CD4-positive, alpha-beta T cell treated with Interleukin-17A for 4 hours (primary cell): ENCODE data around the gene STX16.

Source experiments
- DNase-seq: peaks from one replicate; pipeline ENCODE4 v3.0.0-alpha.2; 2020; ENCODE audit warnings: mixed read lengths

Gene STX16

GRCh38 chr20:58619077-58619863 is 31.8 kb upstream of the STX16 start:
- DNase-seq, result no peak

- DNase-seq, result no peak
These were observed 31.1 kb upstream of the STX16 start for GRCh38 chr20:58619864-58620431.

- DNase-seq, result no peak
These were observed 29.1 kb upstream of the STX16 start for GRCh38 chr20:58621906-58622548.

GRCh38 chr20:58622671-58623578 is 28.2 kb upstream of the STX16 start:
- DNase-seq, result no peak

DNA sequence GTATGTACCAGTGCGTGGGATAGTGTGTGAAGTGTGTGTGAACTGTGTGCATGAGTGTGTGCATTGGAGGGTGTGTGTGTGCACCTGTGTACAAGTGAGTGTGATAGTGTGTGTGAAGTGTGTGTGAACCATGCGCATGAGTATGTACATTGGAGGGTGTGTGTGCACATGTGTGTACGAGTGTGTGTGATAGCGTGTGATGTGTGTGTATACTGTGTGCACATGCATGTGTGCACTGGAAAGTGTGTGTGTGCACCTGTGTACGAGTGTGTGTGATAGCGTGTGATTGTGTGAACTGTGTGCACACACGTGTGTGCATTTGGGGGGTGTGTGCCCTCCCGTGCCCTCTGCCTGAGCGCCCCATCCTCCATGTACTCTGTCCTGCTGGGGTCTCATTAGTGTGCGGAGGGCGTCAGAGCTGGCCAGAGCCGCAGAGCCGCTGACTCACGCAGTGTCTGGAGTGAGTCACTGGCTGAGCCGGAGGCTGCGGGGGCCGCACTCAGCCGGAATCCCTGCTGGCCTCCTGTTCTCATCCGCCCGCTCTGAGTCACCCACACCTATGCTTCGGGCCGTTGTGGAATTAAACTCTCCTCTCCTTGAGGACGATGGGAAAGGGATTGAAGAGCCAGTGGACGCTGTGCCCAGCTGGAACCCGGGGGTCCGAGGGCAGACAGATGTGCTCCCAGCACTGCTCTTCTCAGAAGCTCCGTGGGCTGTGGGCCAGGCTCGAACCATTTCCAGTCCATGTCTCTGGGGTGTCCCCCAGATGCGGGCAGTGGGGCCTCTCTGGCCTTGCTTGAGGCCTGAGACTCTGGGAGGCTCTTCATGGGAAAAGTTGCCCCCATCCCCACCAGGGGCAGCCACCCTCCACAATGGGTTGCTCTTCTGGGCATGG is 27.3 kb upstream of the STX16 start:
- DNase-seq, result no peak

DNA sequence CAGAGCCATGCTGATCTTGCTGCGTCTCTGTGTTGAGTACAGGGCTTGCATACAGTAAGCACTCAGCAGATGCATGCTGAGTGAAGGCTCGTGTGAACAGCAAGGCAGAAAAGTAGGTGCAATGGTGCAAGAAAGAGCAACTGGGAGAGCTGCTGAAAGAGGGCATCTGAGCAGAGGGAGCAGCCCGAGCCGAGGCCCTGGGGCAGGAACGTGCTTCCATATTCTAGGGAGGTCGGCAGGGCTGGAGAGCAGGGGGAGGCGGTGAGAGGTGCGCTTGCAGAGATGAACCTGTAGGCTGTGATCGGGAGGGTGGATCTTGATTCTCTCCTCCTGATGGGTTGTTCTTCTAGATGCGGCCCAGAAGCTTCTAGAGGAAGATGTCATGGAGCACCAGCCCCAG is 26.4 kb upstream of the STX16 start:
- no peak for DNase-seq

- no peak for DNase-seq
These were observed 25.5 kb upstream of the STX16 start for GRCh38 chr20:58625585-58625984.

DNA sequence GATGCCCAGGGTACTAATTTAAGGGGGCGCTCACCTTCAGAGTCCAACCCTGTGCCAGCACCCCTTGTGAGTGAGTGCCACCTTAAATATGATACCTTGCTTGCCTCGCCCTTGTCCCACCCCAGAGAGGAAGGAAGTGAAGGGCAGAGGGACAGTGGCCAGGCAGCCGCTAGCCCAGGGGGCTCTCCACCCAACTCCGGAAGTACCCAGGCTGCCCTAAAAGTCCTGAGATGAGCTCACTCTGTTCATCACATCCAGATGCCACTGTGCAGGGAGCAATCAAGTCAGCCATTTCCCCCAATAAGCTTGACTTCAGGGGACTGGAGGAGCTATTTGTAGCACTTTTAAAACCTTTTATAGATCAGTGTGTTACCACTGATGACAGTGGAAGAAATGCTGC is 25.0 kb upstream of the STX16 start:
- DNase-seq, result no peak

- peak; percentile 52 for DNase-seq
These were observed 23.6 kb upstream of the STX16 start for GRCh38 chr20:58627212-58628072.

DNA sequence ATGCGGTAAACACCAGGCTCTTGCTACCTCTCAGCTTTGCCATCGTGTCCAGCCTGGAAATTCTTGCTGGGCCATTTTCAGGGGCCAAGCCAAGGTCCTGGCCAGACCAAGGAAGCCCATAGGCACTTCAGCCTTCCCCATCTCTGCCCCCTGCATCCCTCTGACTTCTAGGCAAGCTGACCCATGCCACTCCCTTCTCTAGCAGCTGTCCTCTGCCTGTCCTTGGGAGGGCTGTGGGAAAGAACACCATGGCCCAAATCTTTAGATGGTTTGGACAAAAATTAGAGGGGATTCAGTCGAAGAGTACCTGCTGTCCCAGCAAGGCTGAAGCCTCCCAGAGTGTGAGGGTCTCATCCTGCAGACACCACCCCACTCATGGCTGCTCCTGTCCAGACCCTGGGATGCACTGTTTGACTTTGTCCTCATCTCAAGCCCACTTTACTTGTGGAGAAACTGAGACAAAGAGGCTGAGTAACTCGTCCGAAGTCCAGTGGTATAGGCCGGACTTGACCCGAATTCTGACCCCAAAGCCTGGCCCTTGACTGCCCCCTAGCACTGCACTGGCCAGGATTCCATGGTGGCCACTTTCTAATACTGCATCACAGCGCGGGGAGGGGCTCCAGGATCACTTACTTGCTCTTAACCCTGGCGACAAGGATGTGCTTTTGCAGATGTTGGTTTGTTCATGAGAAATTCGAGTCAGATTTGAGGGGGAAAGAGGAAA is 22.4 kb upstream of the STX16 start:
- no peak for DNase-seq

DNA sequence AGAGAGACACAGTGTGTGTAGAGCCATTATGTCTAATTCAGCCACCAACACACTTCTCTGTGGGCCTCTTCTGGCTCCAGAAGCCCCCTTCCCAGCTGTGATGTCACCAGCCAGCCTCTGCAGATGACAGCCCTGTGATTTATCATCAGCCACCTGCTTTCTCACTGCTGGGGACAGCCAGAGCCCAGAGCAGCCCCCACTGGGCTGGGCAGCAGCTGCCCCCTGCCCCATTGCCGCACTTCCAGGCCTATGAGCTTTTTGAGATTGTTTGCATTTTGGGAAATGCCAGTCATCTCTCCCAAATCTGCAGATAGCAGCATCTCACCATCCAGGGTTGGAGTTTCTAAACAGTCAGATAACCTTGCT is 21.9 kb upstream of the STX16 start:
- DNase-seq, result no peak

DNA sequence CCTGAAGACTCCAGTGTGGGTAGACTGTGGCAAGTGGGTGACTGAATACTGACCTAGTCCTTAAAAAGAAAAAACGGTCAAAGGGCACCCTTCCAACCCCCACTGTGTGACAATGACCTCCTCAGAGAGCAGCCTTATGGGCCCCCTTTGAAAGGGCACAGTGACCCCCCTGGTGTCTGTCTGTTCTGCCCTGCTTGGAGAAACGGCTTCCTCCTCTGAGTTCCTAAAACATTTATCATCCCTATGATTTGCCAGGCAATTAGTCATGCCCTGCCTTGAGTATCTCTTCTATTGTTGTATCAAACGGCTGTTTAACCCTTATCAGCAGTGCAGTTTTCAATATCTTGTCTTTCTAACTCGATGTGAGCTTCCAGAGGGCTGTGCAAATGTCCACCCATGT is 21.0 kb upstream of the STX16 start:
- no peak for DNase-seq

DNA sequence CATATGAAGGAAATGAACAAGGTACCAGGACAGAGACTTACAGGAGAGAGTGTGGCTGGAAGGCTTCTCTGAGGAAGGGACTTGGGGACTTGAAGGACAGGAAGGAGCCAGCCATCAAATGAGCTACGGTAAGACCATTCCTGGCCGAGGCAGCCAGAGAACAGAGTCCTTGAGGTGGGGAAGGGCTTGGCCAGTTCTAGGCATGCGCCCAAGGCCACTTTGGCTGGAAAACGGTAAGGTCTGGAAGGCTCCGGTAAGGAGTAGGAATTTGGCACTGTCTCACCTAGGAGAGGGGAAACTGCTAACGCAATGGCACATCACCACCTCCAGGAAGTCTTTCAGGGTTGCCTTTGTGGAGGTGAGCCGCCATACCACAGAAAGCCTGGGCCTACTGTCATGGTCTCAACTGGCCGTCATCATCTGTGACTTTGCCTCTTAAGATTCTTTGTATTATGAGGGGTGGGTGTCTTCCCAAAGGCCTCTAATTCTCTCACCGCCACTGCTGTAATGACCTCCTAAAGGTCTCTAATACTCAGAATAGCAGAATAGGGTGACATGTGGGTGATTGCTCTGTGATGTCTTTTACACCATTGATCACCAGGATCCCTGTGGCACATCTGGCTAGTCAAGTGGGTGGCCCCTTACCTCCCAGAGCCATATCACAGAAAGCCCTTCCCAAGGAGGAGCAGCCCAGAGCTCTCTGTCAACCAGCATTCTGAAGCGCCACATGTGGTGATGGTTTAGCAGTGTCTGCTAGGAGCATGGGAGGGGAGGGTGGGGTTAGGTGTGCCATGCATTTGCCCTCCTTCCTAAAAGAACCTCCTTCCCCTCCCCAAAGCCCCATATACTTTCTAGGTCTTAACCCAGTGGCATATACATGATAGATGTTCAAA is 17.7 kb upstream of the STX16 start:
- DNase-seq, result no peak

DNA sequence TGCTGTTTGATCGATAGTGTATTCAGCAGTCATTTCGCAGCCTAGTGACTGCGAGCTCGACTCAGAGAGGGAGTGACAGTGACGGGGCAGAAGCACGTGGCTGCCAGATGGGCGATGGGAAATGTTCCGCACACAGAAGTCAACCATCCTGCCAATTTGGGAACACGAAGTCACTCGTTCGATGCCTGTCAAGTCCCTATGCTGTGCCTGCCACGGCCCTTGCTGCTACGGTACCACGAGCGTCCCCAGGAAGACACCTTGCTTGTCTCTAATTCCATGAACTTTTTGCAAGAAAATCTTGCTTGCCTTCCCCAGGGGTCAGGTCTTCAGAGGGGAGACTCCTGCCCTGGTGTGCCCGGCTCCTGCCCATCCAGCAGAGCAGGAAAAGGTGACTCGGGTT is 17.0 kb upstream of the STX16 start:
- no peak for DNase-seq

GRCh38 chr20:58634521-58635278 is 16.4 kb upstream of the STX16 start:
- peak; percentile 53 for DNase-seq

- DNase-seq, result no peak
These were observed 15.8 kb upstream of the STX16 start for GRCh38 chr20:58635279-58635665.

GRCh38 chr20:58636396-58636982 is 14.6 kb upstream of the STX16 start:
- DNase-seq, result no peak

DNA sequence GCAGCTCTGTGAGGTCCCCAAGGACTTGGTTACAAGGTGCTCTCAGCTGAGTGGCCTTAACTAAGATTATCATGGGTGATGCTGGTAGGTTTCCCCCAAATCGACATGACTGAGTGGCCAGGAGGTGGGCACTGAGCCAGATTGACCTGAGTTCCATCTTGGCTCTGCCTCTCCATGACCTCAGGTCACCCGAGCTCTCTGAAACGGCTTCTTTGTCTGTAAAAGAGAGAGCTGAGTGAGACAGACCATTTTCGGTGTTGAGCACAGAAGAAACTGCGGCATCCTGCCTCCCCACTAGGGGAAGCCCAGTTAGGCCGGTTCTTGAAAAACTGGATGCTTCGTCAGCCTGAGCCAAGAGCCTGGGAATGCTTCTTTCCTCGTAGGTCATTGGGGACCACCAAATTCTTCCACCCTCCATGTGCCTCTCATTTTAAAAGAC is 14.1 kb upstream of the STX16 start:
- DNase-seq, result no peak
